Activated CD8-positive, alpha-beta T cell treated with anti-CD3 and anti-CD28 coated beads for 36 hours (primary cell): ENCODE measurements around the gene SDC1. TPM values are rescaled to one million over a fixed set of nuclear protein-coding genes. Genes with fewer than 3 reads are reported as not detected.

Experiments
- ATAC-seq: fragments of 200-7000 bp; cut with Tn5 transposase; one replicate; pipeline ENCODE4 v1.10.0; 2021; ENCODE audit warnings: mild to moderate bottlenecking, moderate library complexity
- CTCF ChIA-PET: fragments of 350-600 bp; sonication (Branson Sonifier 250); formaldehyde crosslinking; loops from one replicate; lab custom pipeline; 2021; ENCODE audit warnings: antibody characterized with exemption; lab: Charles Lee
- POLR2A ChIA-PET: fragments of 350-600 bp; sonication (Branson Sonifier 250); formaldehyde crosslinking; loops from one replicate; lab custom pipeline; 2021; ENCODE audit warnings: antibody characterized with exemption; lab: Charles Lee
- DNase-seq: peaks from one replicate; pipeline ENCODE4 v3.0.0-alpha.2; 2020
- H3K27ac Mint-ChIP-seq: one replicate; pipeline ENCODE4 v1.8.0; 2021; ENCODE audit warnings: mild to moderate bottlenecking, mixed read lengths
- H3K27me3 Mint-ChIP-seq: one replicate; pipeline ENCODE4 v1.8.0; 2021; ENCODE audit warnings: mixed read lengths
- H3K36me3 Mint-ChIP-seq: one replicate; pipeline ENCODE4 v1.8.0; 2021; ENCODE audit warnings: low read depth, mixed read lengths
- H3K4me1 Mint-ChIP-seq: one replicate; pipeline ENCODE4 v1.8.0; 2021; ENCODE audit warnings: low read depth, mixed read lengths
- H3K4me3 Mint-ChIP-seq: one replicate; pipeline ENCODE4 v1.8.0; 2021; ENCODE audit warnings: mild to moderate bottlenecking, moderate library complexity, mixed read lengths
- H3K9me3 Mint-ChIP-seq: one replicate; pipeline ENCODE4 v1.8.0; 2021; ENCODE audit warnings: mixed read lengths
- CTCF ChIP-seq: fragments of 200-600 bp; IDR thresholded peaks from one replicate; pipeline ENCODE4 v1.8.0; 2022; ENCODE audit warnings: antibody characterized with exemption, mild to moderate bottlenecking
- intact Hi-C: fragments of 100-400 bp; cut with micrococcal nuclease; formaldehyde crosslinking; loops from one replicate; pipeline ENCODE4 v1.10.0; 2022
- total RNA-seq, 2 experiments: library from RNA; stranded (reverse); gene quantifications; one replicate each; pipeline ENCODE4 v1.2.3, GENCODE V29; 2021

Gene SDC1
- total RNA-seq, 2 experiments from 2014 or later = 0.11 to 0.14 TPM

- no peak for DNase-seq
- POLR2A ChIA-PET = no interaction called here
- no peak for TF ChIP-seq CTCF
- H3K9me3 Mint-ChIP-seq = no peaks in the 10 kb centered on the region
- H3K27ac Mint-ChIP-seq = no peak overlapping the region
- H3K36me3 Mint-ChIP-seq = no peaks in the 10 kb centered on the region
- peaks cover 45% of the 10 kb centered on the region for H3K27me3 Mint-ChIP-seq
- intact Hi-C loops = no loop called here
- no peaks in the 10 kb centered on the region for H3K4me1 Mint-ChIP-seq
- H3K4me3 Mint-ChIP-seq = no peak overlapping the region
- no peak for ATAC-seq
- CTCF ChIA-PET = interaction anchor here (1.0 to 1.2 kb wide), 3 partner anchors 201 to 416 kb away, joined by 3 to 4 read pairs (median 3); no protein-coding TSS in a partner anchor
Measured at GRCh38 chr2:20222014-20222768, 2.7 kb downstream of the SDC1 start.

- Mint-ChIP-seq H3K27ac (no peak overlapping the region), H3K9me3 (no peaks in the 10 kb centered on the region), H3K4me1 (no peaks in the 10 kb centered on the region), H3K27me3 (peaks cover 42% of the 10 kb centered on the region), H3K36me3 (no peaks in the 10 kb centered on the region), H3K4me3 (no peak overlapping the region)
- no peak for DNase-seq
- no peak for TF ChIP-seq CTCF
- POLR2A ChIA-PET = interaction anchor here (0.6 kb wide), 1 partner anchor 13 kb away, joined by 3 read pairs; no protein-coding TSS in a partner anchor
- CTCF ChIA-PET = interaction anchor here (1.0 to 1.2 kb wide), 3 partner anchors 201 to 417 kb away, joined by 3 to 4 read pairs (median 3); no protein-coding TSS in a partner anchor
- ATAC-seq = no peak
- intact Hi-C loops = no loop called here
Measured at GRCh38 chr2:20221555-20221973, 3.4 kb downstream of the SDC1 start.

- Mint-ChIP-seq H3K9me3 (no peaks in the 10 kb centered on the region), H3K27ac (no peak overlapping the region), H3K36me3 (no peaks in the 10 kb centered on the region), H3K4me1 (no peaks in the 10 kb centered on the region), H3K4me3 (no peak overlapping the region), H3K27me3 (peaks cover 38% of the 10 kb centered on the region)
- intact Hi-C loops = no loop called here
- CTCF ChIA-PET = interaction anchor here (1.0 to 1.2 kb wide), 2 partner anchors 202 to 265 kb away, joined by 3 to 4 read pairs; no protein-coding TSS in a partner anchor
- no peak for DNase-seq
- no peak for TF ChIP-seq CTCF
- ATAC-seq = no peak
- POLR2A ChIA-PET = interaction anchor here (0.6 kb wide), 1 partner anchor 14 kb away, joined by 3 read pairs; no protein-coding TSS in a partner anchor
Measured at GRCh38 chr2:20220806-20221554, 4.0 kb downstream of the SDC1 start.

GRCh38 chr2:20219763-20220380, 5.1 kb downstream of the SDC1 start:
- Mint-ChIP-seq H3K27me3 (peaks cover 31% of the 10 kb centered on the region), H3K9me3 (no peaks in the 10 kb centered on the region), H3K4me1 (no peaks in the 10 kb centered on the region), H3K4me3 (no peak overlapping the region), H3K27ac (no peak overlapping the region), H3K36me3 (no peaks in the 10 kb centered on the region)
- TF ChIP-seq CTCF = no peak
- CTCF ChIA-PET = interaction anchor here (0.7 kb wide), 1 partner anchor 106 kb away, joined by 3 read pairs; no protein-coding TSS in a partner anchor
- DNase-seq (no peak), ATAC-seq (no peak)
- intact Hi-C loops = no loop called here
- POLR2A ChIA-PET = no interaction called here
